Breast epithelium (tissue), 3 donors: ENCODE measurements around the gene HAGH.

ENCODE experiments used
- POLR2A ChIP-seq: fragments of 450-650 bp; IDR thresholded peaks from one replicate; pipeline ENCODE4 v1.6.1; 2016; ENCODE audit warnings: antibody characterized with exemption, mild to moderate bottlenecking, moderate library complexity
- TF ChIP-seq, protein P1 (sequence below), 3 donors: fragments of 450-650 bp; IDR thresholded peaks; one replicate each; pipeline ENCODE4 v1.5.1; 2016 to 2017; ENCODE audit warnings: antibody characterized with exemption in 3 of 3, mild to moderate bottlenecking in 3 of 3, moderate library complexity in 3 of 3

DNA sequence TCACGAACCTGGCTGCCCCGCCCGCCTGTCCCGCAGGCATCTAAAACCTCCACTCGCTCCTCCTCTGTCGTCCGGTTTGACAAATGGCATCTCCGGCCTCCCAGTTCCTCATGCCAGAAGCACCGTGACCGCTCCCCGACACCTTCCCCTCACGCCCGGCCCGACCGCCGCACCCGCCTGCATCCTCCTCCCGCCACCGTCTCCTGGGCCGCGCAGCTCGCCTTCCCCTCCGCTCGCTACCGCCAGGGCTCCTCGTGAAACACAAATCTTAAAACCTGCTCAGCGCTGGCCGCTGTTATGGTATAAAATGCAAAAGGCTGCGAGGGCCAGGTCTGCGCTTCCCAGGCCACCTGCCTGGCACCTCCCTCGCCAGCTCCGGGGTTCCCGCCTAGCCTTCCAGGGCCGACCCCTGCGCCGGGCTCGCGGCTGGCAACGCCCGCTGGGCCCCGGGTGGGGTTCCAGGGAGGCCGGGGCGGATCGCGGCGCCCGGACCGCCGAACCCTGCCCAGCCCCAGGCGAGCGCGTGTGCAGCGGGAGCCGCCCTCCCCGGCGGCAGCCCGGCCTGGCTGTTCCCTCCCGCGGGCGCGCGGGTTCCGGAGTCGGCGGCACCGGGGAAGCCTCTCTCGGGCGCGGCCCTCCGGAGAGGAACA lies 44.7 kb downstream of the HAGH start:
- TF ChIP-seq, protein P1, sequence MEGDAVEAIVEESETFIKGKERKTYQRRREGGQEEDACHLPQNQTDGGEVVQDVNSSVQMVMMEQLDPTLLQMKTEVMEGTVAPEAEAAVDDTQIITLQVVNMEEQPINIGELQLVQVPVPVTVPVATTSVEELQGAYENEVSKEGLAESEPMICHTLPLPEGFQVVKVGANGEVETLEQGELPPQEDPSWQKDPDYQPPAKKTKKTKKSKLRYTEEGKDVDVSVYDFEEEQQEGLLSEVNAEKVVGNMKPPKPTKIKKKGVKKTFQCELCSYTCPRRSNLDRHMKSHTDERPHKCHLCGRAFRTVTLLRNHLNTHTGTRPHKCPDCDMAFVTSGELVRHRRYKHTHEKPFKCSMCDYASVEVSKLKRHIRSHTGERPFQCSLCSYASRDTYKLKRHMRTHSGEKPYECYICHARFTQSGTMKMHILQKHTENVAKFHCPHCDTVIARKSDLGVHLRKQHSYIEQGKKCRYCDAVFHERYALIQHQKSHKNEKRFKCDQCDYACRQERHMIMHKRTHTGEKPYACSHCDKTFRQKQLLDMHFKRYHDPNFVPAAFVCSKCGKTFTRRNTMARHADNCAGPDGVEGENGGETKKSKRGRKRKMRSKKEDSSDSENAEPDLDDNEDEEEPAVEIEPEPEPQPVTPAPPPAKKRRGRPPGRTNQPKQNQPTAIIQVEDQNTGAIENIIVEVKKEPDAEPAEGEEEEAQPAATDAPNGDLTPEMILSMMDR (IDR thresholded peaks at IDR 0.05): peak; percentile 15 to 18 (median 16)
- TF ChIP-seq POLR2A: no peak
